ENCODE data around the gene OBSCN. TPM values are rescaled to one million over a fixed set of nuclear protein-coding genes. Genes with fewer than 3 reads are reported as not detected.
A peak's percentile ranks its signal among the peaks of the same experiment; 100 is the strongest.
"Not testable (repeated sequence)": the region's sequence is repeated elsewhere in the genome, so short reads cannot be mapped to it uniquely, and the experiment has no call there.

Gene OBSCN
- total RNA-seq, 1 donor from 2014 or later = 5.1 TPM

- Histone ChIP-seq H3F3A (ENCODE audit: low read depth) (no peaks in the 10 kb centered on the region), H3K9me3 (ENCODE audit: low read depth) (peaks cover 15% of the 10 kb centered on the region), H3K79me2 (ENCODE audit: low read depth) (no peaks in the 10 kb centered on the region), H2AFZ (replicated peaks) (no peak overlapping the region), H3K27me3 (no peaks in the 10 kb centered on the region), H3K4me3 (no peak overlapping the region), H4K20me1 (ENCODE audit: low read depth) (no peaks in the 10 kb centered on the region), H3K4me1 (no peaks in the 10 kb centered on the region), H3K27ac (no peak overlapping the region), H3K36me3 (peaks cover 31% of the 10 kb centered on the region), H3K4me2 (no peak overlapping the region), H3K9ac (no peak overlapping the region)
- Mint-ChIP-seq H3K36me3 (peaks cover 94% of the 10 kb centered on the region), H3K27me3 (ENCODE audit: insufficient read depth, low read depth) (peaks cover 9% of the 10 kb centered on the region), H3K4me3 (no peak overlapping the region), H3K4me1 (no peaks in the 10 kb centered on the region), H3K27ac (no peak overlapping the region), H3K9me3 (peaks cover 83% of the 10 kb centered on the region)
- no peak for TF ChIP-seq EZH2 (IDR thresholded peaks at IDR 0.05)
- TF ChIP-seq EZH2phosphoT487 (IDR thresholded peaks at IDR 0.05) = no peak
- TF ChIP-seq CTCF (IDR thresholded peaks at IDR 0.05) = no peak
- no peak for DNase-seq (ENCODE audit: low spot score)
Measured at GRCh38 chr1:228243093-228243492, 35.2 kb downstream of the OBSCN start.

- not testable (repeated sequence) for H3K4me1 ChIP-seq; H4K20me1 ChIP-seq (ENCODE audit: low read depth); H2AFZ ChIP-seq (replicated peaks); H3K4me1 Mint-ChIP-seq; H3K27ac Mint-ChIP-seq; H3K4me3 Mint-ChIP-seq; H3K79me2 ChIP-seq (ENCODE audit: low read depth); H3K4me2 ChIP-seq; H3K27ac ChIP-seq; H3K27me3 ChIP-seq; H3K4me3 ChIP-seq; H3F3A ChIP-seq (ENCODE audit: low read depth); H3K9ac ChIP-seq; H3K27me3 Mint-ChIP-seq (ENCODE audit: insufficient read depth, low read depth); DNase-seq (ENCODE audit: low spot score)
- Mint-ChIP-seq H3K9me3 (peaks cover 75% of the 10 kb centered on the region), H3K36me3 (peaks cover 85% of the 10 kb centered on the region)
- Histone ChIP-seq H3K36me3 (peaks cover 31% of the 10 kb centered on the region), H3K9me3 (ENCODE audit: low read depth) (peaks cover 15% of the 10 kb centered on the region)
Measured at GRCh38 chr1:228243989-228244388, 36.1 kb downstream of the OBSCN start.

GRCh38 chr1:228245111-228245510 is 37.3 kb downstream of the OBSCN start:
- Mint-ChIP-seq H3K27ac (no peak overlapping the region), H3K4me1 (no peaks in the 10 kb centered on the region), H3K4me3 (no peak overlapping the region), H3K9me3 (peaks cover 69% of the 10 kb centered on the region), H3K27me3 (ENCODE audit: insufficient read depth, low read depth) (peaks cover 5% of the 10 kb centered on the region), H3K36me3 (peaks cover 79% of the 10 kb centered on the region)
- Histone ChIP-seq H2AFZ (replicated peaks) (no peak overlapping the region), H3K27ac (no peak overlapping the region), H4K20me1 (ENCODE audit: low read depth) (no peaks in the 10 kb centered on the region), H3K4me2 (no peak overlapping the region), H3K79me2 (ENCODE audit: low read depth) (no peaks in the 10 kb centered on the region), H3K27me3 (no peaks in the 10 kb centered on the region), H3K9me3 (ENCODE audit: low read depth) (peaks cover 15% of the 10 kb centered on the region), H3K9ac (no peak overlapping the region), H3K36me3 (peaks cover 31% of the 10 kb centered on the region), H3F3A (ENCODE audit: low read depth) (no peaks in the 10 kb centered on the region), H3K4me1 (no peaks in the 10 kb centered on the region), H3K4me3 (no peak overlapping the region)
- no peak for TF ChIP-seq CTCF (IDR thresholded peaks at IDR 0.05)
- TF ChIP-seq EZH2phosphoT487 (IDR thresholded peaks at IDR 0.05) = no peak
- TF ChIP-seq EZH2 (IDR thresholded peaks at IDR 0.05) = no peak
- DNase-seq (ENCODE audit: low spot score) = no peak

- Mint-ChIP-seq H3K9me3 (peaks cover 58% of the 10 kb centered on the region), H3K36me3 (peaks cover 74% of the 10 kb centered on the region), H3K27ac (no peak overlapping the region), H3K4me1 (no peaks in the 10 kb centered on the region), H3K4me3 (peak overlapping the region; percentile 46), H3K27me3 (ENCODE audit: insufficient read depth, low read depth) (peaks cover 4% of the 10 kb centered on the region)
- no peak overlapping the region for H3K9ac ChIP-seq
- no peak overlapping the region for H3K4me3 ChIP-seq
- H2AFZ ChIP-seq (replicated peaks) = no peak overlapping the region
- peaks cover 31% of the 10 kb centered on the region for H3K36me3 ChIP-seq
- TF ChIP-seq EZH2 (IDR thresholded peaks at IDR 0.05) (no peak), EZH2phosphoT487 (IDR thresholded peaks at IDR 0.05) (no peak), CTCF (IDR thresholded peaks at IDR 0.05) (no peak)
- no peak for DNase-seq (ENCODE audit: low spot score)
- no peaks in the 10 kb centered on the region for H3F3A ChIP-seq (ENCODE audit: low read depth)
- H3K27me3 ChIP-seq = no peaks in the 10 kb centered on the region
- H4K20me1 ChIP-seq (ENCODE audit: low read depth) = no peaks in the 10 kb centered on the region
- peaks cover 15% of the 10 kb centered on the region for H3K9me3 ChIP-seq (ENCODE audit: low read depth)
- no peak overlapping the region for H3K4me2 ChIP-seq
- H3K79me2 ChIP-seq (ENCODE audit: low read depth) = no peaks in the 10 kb centered on the region
- no peaks in the 10 kb centered on the region for H3K4me1 ChIP-seq
- no peak overlapping the region for H3K27ac ChIP-seq
Measured at GRCh38 chr1:228246216-228246900, 38.5 kb downstream of the OBSCN start.
